ENCODE measurements around the gene FHL5.
"Not testable (repeated sequence)": the region's sequence is repeated elsewhere in the genome, so short reads cannot be mapped to it uniquely, and the experiment has no call there.

Gene FHL5, protein sequence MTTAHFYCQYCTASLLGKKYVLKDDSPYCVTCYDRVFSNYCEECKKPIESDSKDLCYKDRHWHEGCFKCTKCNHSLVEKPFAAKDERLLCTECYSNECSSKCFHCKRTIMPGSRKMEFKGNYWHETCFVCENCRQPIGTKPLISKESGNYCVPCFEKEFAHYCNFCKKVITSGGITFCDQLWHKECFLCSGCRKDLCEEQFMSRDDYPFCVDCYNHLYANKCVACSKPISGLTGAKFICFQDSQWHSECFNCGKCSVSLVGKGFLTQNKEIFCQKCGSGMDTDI

DNA sequence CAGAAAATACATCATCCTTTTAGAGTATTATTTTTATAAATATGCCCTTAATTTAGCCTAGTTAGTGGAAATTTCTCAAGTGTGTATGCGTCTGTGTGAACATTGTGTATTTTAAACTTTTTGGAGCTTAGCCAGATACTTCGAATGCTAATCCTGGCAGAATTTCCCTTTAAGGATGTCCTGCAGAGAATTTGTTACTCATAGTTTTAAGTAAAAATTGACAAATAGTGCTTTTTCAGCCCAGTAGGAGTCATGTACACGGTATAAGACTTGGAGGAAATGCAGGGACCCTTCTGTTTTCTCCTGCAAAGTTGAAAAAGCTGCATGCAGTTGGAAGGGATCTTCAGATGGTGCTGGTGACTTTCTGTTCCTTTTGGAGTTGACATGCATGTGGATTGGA is at the start of gene FHL5:
TSS of gene FHL5 (plus strand) at position 243 of the 400 bp plus-strand sequence. CDS start 40,486 bp downstream, outside the sequence.
- DNase-seq (ENCODE audit: low read depth in 3 of 3), result no peak

DNA sequence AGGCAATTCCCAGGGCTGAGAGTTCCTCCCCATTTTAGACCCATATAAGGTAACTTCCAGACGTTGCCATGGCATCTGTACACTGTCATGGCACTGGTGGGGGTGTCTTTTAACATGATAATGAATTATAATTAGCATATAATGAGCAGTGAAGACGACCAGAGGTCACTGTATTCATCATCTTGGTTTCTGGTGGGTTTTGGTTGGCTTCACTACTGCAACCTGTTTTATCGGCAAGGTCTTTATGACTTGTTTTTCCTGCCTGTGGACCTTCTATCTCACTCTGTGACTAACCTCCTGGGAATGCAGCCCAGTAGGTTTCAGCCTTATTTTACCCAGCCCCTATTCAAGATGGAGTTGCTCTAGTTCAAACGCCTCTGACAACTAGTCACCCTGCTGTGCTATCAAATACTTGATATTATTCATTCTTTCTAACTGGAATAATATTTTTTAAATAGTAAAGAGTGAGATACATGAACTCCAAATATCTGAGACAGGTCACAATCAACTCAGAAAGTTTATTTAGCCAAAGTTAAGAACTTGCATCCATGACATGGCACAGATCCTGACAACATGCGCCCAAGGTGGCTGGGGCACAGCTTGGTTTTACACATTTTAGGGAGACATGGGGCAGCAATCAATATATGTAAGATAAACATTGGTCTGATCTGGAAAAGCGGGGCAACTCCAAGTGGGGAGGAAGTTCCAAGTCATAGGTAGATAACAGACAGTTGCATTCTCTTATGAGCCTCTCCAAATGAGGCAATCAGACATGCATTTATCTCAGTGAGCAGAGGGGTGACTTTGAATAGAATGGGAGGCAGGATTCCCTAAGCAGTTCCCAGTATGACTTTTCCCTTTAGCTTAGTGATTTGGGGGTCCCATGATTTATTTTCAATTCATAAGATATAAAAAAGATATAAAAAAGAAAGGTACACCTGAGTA is 42.5 kb upstream of the FHL5 start:
- no peak for DNase-seq (ENCODE audit: low read depth in 3 of 3)

- DNase-seq (ENCODE audit: low read depth in 3 of 3), result no peak
These were observed 41.7 kb upstream of the FHL5 start for GRCh38 chr6:96521306-96521643.

GRCh38 chr6:96521644-96522464 is 41.1 kb upstream of the FHL5 start, which contains the start of gene UFL1:
UFL1 (plus strand) TSS chr6:96521806; CDS start chr6:96521874, 68 bp downstream.
- peak; percentile 83 to 91 (median 90) for DNase-seq (ENCODE audit: low read depth in 3 of 3)

- no peak for DNase-seq (ENCODE audit: low read depth in 3 of 3)
These were observed 40.4 kb upstream of the FHL5 start for GRCh38 chr6:96522465-96523009.

DNA sequence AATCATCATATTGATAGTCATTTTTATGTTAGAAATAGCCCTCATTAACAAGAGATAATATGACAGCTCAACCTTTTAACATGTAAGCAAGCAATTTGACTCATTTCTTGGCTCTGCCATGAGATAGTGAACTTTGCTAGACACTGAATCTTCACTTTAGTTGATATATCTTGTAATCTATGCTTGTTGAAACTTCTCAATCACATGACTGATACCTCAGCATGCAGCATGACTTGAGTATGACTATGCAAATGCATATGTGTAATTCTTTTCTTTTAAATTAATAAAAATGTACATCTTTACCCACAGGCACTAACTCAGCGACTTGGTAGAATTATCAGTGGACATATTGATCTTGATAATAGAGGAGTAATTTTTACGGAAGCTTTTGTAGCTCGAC is 34.7 kb upstream of the FHL5 start:
- DNase-seq (ENCODE audit: low read depth in 3 of 3), result no peak

GRCh38 chr6:96532399-96532798 is 30.5 kb upstream of the FHL5 start:
- no peak for DNase-seq (ENCODE audit: low read depth in 3 of 3)

GRCh38 chr6:96537726-96538125 is 25.2 kb upstream of the FHL5 start:
- DNase-seq (ENCODE audit: low read depth in 3 of 3), result no peak

- DNase-seq (ENCODE audit: low read depth in 3 of 3), result no peak
These were observed 20.2 kb upstream of the FHL5 start for GRCh38 chr6:96542702-96543101.

GRCh38 chr6:96545882-96546281 is 17.0 kb upstream of the FHL5 start:
- no peak for DNase-seq (ENCODE audit: low read depth in 3 of 3)

DNA sequence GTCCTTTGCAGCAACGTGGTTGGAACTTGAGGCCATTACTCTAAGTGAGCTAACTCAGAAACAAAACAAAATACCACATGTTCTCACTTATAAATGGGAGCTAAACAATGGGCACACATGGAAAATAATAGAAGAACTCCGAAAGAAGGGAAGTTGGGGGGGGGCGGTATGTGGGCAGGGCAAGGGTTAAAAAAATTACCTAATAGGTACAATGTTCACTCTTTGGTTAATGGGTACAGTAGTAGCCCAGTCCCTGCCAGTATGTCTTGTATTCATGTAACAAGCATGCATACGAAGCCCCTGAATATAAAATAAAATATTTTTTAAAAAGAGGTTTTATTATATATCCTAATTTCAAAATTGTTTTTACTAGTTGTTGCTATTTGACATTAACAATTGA is 15.3 kb upstream of the FHL5 start:
- no peak for DNase-seq (ENCODE audit: low read depth in 3 of 3)

- DNase-seq (ENCODE audit: low read depth in 3 of 3), result no peak
These were observed 8.4 kb upstream of the FHL5 start for GRCh38 chr6:96554558-96554957.

- not testable (repeated sequence) for DNase-seq (ENCODE audit: low read depth in 3 of 3)
These were observed 3.2 kb upstream of the FHL5 start for GRCh38 chr6:96559740-96560139.

DNA sequence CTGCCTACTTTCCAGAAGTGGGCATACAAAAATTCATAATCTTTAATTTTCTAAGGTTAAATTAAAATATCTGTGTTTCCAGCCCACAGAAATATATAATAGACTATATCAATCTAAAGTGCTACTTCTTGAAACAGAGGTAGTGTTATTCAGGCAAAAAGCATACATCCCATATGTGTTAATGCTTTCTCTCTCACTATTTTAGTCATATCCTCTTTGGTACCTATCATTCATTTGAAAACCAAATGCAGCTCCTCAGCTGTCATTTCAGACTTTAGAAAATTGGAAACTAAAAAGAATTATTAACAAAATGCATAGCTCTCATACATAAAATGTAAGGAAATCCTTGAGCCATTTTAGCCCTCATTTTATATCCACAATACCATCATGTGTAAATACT is 925 bp downstream of the FHL5 start:
- DNase-seq (ENCODE audit: low read depth in 3 of 3), result no peak

GRCh38 chr6:96570053-96570452 is 7.1 kb downstream of the FHL5 start:
- DNase-seq (ENCODE audit: low read depth in 3 of 3), result no peak

DNA sequence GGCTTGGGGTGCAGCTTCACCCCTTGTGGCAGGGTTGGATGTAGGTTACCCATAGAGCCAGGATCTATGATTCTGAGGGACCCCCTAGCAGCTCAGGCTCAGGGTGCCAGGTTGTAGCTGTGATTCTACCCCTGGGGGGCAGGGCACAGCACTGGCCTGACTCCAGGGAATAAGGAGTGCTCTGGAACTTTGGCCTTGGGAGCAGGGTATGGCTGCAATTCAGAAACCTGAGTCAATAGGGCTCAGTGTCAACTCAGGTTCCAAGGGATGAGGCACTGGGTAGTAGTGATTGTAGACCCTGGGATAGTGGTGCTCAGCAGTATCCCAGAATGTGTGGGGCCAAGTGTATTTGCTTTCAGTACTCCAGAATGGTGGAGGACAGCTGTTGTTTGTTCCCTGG is 8.6 kb downstream of the FHL5 start:
- DNase-seq (ENCODE audit: low read depth in 3 of 3), result no peak

- no peak for DNase-seq (ENCODE audit: low read depth in 3 of 3)
These were observed 12.4 kb downstream of the FHL5 start for GRCh38 chr6:96575359-96575758.

DNA sequence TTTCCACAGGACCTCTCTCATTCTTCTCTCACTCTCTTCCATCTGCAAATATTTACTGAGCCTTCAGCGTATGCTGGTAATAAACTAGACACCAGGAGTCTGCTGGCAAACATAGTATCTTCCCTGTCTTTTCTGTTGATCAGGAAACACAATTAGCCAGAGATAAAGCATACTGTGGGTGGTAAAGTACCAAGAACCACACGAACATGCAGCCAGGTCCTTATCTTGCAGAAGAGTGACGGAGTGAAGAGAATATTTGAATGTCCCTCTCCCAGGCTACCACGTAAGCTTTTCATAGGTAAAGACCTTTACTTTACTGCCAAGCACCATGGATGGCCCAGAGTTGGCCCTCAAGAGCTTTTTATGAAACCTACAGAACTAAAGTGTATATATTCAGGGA is 13.3 kb downstream of the FHL5 start:
- DNase-seq (ENCODE audit: low read depth in 3 of 3), result no peak

- DNase-seq (ENCODE audit: low read depth in 3 of 3), result no peak
These were observed 19.1 kb downstream of the FHL5 start for GRCh38 chr6:96582021-96582420.

DNA sequence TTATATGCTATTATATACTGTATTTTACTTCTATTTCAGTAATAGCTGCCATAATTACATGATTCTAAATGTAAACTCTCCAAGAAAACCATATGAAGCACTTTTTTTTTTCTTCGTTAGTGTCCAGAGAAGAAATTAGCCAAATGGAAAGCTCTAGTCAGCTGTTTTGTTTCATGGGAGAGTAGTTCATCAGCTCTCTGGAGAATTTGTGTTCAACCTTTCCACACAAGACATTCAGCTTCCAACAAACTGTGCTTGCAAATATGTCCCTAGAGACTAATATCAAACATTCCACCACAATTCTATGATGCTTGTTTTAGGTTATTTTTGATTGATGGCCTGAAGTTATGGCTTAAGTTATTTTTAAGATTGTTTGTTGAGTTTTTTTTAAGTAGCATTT is 19.5 kb downstream of the FHL5 start:
- DNase-seq (ENCODE audit: low read depth in 3 of 3), result no peak

DNA sequence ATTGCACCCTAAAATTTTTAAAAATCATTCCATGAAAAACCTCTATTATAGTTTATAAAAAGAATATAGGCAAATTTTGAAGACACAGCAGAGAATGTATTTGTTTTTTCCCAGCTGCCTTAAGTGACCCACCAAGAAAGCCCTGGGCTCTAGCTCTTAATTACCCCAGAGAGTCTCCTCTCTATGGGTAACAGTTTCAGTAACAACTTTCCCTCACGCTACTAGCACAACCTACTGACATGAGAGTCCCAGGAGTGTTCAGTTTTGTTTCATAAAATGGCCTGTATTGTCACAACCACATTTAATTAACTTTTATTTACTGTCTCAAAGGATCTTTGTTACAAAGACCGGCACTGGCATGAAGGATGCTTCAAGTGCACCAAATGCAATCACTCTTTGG is 41.5 kb downstream of the FHL5 start:
- no peak for DNase-seq (ENCODE audit: low read depth in 3 of 3)

DNA sequence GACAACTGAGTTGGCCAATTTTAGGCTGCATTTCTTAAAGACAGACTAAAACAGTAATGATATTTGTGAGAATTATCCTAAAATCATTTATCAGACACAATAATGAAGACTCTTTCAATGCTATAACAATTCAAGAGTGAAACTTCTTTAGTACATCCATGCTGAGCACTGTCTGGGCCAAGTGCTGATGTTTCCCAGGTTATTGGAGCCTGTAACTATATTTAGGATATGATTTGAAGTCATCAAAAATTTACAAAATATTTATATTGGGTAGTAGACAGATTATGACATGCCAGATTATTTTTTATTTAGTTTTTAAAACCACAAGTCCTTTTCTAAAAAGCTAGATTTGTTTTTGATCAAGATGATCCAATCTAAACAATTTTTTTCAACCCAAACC is 45.1 kb downstream of the FHL5 start:
- no peak for DNase-seq (ENCODE audit: low read depth in 3 of 3)
